D721Med (cell line): ENCODE measurements around the gene CDH23.
A peak's percentile ranks its signal among the peaks of the same experiment; 100 is the strongest.

ENCODE experiments used
- DNase-seq: peaks from one replicate; pipeline ENCODE4 v3.0.0; 2011; ENCODE audit warnings: low spot score; ENCODE audit not compliant: insufficient read length
- FAIRE-seq: peaks from 2 replicates; lab custom pipeline; 2011; peaks lifted over from hg19 to GRCh38; lab: Jason Lieb, UNC
- CTCF ChIP-seq: IDR thresholded peaks from 2 replicates; pipeline ENCODE4 v1.5.1; 2012; ENCODE audit warnings: mild to moderate bottlenecking, control low read depth; ENCODE audit not compliant: insufficient read depth; ENCODE audit errors: missing control alignments

CDH23 gene

GRCh38 chr10:71360735-71361134, 36.0 kb upstream of the CDH23 start:
- no peak for TF ChIP-seq CTCF
- no peak for FAIRE-seq
- DNase-seq, result no peak

GRCh38 chr10:71361581-71361980, 35.1 kb upstream of the CDH23 start:
- FAIRE-seq, result no peak
- no peak for DNase-seq
- TF ChIP-seq CTCF, result no peak

GRCh38 chr10:71362141-71362540, 34.6 kb upstream of the CDH23 start:
- FAIRE-seq, result no peak
- DNase-seq, result no peak
- TF ChIP-seq CTCF, result no peak

- TF ChIP-seq CTCF, result no peak
- no peak for FAIRE-seq
- DNase-seq, result no peak
These were observed 32.8 kb upstream of the CDH23 start for GRCh38 chr10:71363936-71364335.

- DNase-seq (no peak), FAIRE-seq (no peak)
- no peak for TF ChIP-seq CTCF
These were observed 31.4 kb upstream of the CDH23 start for GRCh38 chr10:71365366-71365765.

- no peak for DNase-seq
- no peak for TF ChIP-seq CTCF
- no peak for FAIRE-seq
These were observed 30.0 kb upstream of the CDH23 start for GRCh38 chr10:71366690-71367089.

- FAIRE-seq, result no peak
- peak; percentile 50 for DNase-seq
- TF ChIP-seq CTCF, result no peak
These were observed 29.4 kb upstream of the CDH23 start for GRCh38 chr10:71367271-71367670.
